ENCODE results near the gene BMP10.

Gene BMP10

DNA sequence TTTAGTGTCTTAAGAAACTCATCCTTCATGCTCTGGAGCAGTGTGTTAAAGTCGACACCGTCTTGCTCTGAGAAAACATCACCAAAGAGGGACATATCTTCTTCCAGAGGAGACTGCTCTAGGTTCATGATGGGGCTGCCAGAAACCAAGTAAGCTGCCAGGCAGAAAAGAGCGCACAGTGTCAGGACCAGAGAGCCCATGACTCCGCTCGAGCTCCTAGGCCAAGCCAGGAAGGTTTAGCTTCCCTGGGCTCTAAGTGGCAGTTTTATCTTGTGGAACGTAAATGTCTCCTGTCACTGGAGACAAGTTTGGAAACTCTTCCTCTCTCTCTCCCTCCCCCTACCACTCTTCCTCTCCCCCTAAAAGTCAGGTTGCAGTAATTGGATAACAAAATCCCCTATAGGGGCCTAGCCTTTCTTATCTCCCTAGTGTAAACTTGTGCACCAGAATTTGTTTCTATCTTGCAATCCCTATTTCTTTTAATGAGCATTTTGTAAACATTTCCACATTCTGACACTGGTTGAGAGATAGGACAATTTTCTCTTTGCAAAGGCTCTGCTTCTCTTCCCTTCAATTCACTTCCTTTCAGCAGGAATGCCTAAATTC is at the start of gene BMP10:
BMP10 (minus strand) TSS at position 239 of the 606 bp plus-strand sequence; CDS start at position 200, 39 bp downstream.
- TF ChIP-seq, protein P1, sequence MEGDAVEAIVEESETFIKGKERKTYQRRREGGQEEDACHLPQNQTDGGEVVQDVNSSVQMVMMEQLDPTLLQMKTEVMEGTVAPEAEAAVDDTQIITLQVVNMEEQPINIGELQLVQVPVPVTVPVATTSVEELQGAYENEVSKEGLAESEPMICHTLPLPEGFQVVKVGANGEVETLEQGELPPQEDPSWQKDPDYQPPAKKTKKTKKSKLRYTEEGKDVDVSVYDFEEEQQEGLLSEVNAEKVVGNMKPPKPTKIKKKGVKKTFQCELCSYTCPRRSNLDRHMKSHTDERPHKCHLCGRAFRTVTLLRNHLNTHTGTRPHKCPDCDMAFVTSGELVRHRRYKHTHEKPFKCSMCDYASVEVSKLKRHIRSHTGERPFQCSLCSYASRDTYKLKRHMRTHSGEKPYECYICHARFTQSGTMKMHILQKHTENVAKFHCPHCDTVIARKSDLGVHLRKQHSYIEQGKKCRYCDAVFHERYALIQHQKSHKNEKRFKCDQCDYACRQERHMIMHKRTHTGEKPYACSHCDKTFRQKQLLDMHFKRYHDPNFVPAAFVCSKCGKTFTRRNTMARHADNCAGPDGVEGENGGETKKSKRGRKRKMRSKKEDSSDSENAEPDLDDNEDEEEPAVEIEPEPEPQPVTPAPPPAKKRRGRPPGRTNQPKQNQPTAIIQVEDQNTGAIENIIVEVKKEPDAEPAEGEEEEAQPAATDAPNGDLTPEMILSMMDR (conservative IDR thresholded peaks at IDR 0.05; ENCODE audit: low read depth, low read length), result no peak
- no peak for DNase-seq (ENCODE audit: low read depth)

GRCh38 chr2:68920481-68921170 is 49.4 kb upstream of the BMP10 start:
- TF ChIP-seq, protein P1 (conservative IDR thresholded peaks at IDR 0.05; ENCODE audit: low read depth, low read length), result no peak
- DNase-seq (ENCODE audit: low read depth), result no peak

More for the DNA sequence above, at the start of gene BMP10:
- H3K4me3 ChIP-seq (ENCODE audit: low read length), result no peak within 1 kb of the TSS

GRCh38 chr2:68918497-68918896 is 47.3 kb upstream of the BMP10 start:
- no peak for DNase-seq (ENCODE audit: low read depth)

More at GRCh38 chr2:68920481-68921170, 49.4 kb upstream of the BMP10 start:
- H3K4me3 ChIP-seq (ENCODE audit: low read length), result no peak overlapping the region

GRCh38 chr2:68917034-68917718 is 46.0 kb upstream of the BMP10 start:
- DNase-seq (ENCODE audit: low read depth), result no peak
- TF ChIP-seq, protein P1 (conservative IDR thresholded peaks at IDR 0.05; ENCODE audit: low read depth, low read length), result no peak
- H3K4me3 ChIP-seq (ENCODE audit: low read length), result no peak overlapping the region

More at GRCh38 chr2:68918497-68918896, 47.3 kb upstream of the BMP10 start:
- TF ChIP-seq, protein P1 (conservative IDR thresholded peaks at IDR 0.05; ENCODE audit: low read depth, low read length), result no peak
- H3K4me3 ChIP-seq (ENCODE audit: low read length), result no peak overlapping the region

DNA sequence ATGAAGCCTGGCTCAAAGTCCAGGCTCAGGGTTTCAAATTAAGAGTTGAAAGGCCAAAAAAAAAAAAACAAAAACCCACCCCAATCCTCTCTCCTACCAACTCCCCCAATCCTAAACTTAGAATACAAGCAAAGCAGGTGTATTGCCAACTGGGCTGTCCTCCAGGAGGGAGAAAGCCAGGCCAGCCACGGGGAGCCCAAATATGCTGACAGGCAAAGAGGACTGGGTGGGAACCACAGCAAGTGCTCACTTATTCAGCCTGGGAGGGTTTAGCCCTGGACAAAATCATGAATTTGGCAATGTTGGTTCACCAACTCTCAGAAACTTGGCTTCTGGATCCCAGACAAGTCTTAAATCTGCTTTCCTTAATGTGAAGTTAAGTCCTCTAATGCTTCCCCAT is 45.0 kb upstream of the BMP10 start:
- no peak overlapping the region for H3K4me3 ChIP-seq (ENCODE audit: low read length)
- no peak for DNase-seq (ENCODE audit: low read depth)
- TF ChIP-seq, protein P1 (conservative IDR thresholded peaks at IDR 0.05; ENCODE audit: low read depth, low read length), result no peak

DNA sequence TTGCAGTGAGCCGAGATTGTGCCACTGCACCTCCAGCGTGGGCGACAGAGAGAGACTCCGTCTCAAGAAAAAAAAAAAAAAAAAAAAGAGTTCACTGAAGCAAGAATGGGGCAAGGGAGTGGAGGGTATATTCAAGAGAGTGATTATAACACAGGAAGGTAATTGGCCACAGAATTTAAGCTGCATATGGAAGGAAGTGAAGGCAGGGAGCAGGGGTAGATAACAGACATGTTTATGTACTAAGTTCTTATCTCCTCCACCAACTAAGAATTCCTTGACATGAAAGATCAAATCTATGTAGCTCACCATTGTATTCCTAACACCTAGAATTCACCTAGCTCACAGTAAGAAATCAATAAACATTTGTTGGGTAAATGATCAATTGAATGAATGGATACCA is 44.2 kb upstream of the BMP10 start:
- no peak for DNase-seq (ENCODE audit: low read depth)
- TF ChIP-seq, protein P1 (conservative IDR thresholded peaks at IDR 0.05; ENCODE audit: low read depth, low read length), result no peak
- H3K4me3 ChIP-seq (ENCODE audit: low read length), result no peak overlapping the region

Measured in retinal pigment epithelial cell (primary cell).